Heart left ventricle (tissue), 16 donors: ENCODE results near the gene ARNT2. TPM values are rescaled to one million over a fixed set of nuclear protein-coding genes. Genes with fewer than 3 reads are reported as not detected.

Source experiments
- ATAC-seq, 4 donors: fragments of 200-7000 bp; cut with Tn5 transposase; one replicate each; pipeline ENCODE4 v1.9.1; 2020 to 2022; ENCODE audit warnings: moderate library complexity in 4 of 4, mild to moderate bottlenecking in 3 of 4, moderate number of reproducible peaks in 1 of 4
- DNase-seq, 5 donors: peaks; one replicate each; pipeline ENCODE4 v3.0.0-alpha.2; 2020
- H3K27ac ChIP-seq, 12 donors: fragments of 200-600 bp; sonication (generic) in 4 of 12; one replicate each; pipeline versions ENCODE4 v1.5.0 to v1.8.0; 2016 to 2022; ENCODE audit warnings: mild to moderate bottlenecking in 2 of 12
- H3K27me3 ChIP-seq, 9 donors: fragments of 200-600 bp; sonication (generic) in 2 of 9; one replicate each; pipeline versions ENCODE4 v1.5.1 to v1.8.0; 2016 to 2022; ENCODE audit warnings: mild to moderate bottlenecking in 3 of 9
- H3K36me3 ChIP-seq, 9 donors: fragments of 200-600 bp; sonication (generic) in 2 of 9; one replicate each; pipeline versions ENCODE4 v1.5.0 to v1.8.0; 2018 to 2022; ENCODE audit warnings: mild to moderate bottlenecking in 2 of 9
- H3K4me1 ChIP-seq, 12 donors: fragments of 200-600 bp; sonication (generic) in 4 of 12; one replicate each; pipeline versions ENCODE4 v1.5.0 to v1.8.0; 2016 to 2022; ENCODE audit warnings: mild to moderate bottlenecking in 3 of 12
- H3K4me3 ChIP-seq, 12 donors: fragments of 200-600 bp; sonication (generic) in 4 of 12; one replicate each; pipeline versions ENCODE4 v1.5.0 to v1.8.0; 2017 to 2022; ENCODE audit warnings: mild to moderate bottlenecking in 9 of 12, moderate library complexity in 4 of 12
- H3K9me3 ChIP-seq, 12 donors: fragments of 200-600 bp; sonication (generic) in 4 of 12; one replicate each; pipeline versions ENCODE4 v1.5.0 to v1.8.0; 2016 to 2022; ENCODE audit warnings: mild to moderate bottlenecking in 1 of 12
- CTCF ChIP-seq, 12 donors: fragments of 200-600 bp; sonication (generic) in 4 of 12; IDR thresholded peaks; one replicate each; pipeline versions ENCODE4 v1.5.0 to v1.8.0; 2018 to 2022; ENCODE audit warnings: antibody characterized with exemption in 12 of 12, mild to moderate bottlenecking in 5 of 12
- POLR2A ChIP-seq, 2 donors: fragments of 450-650 bp; IDR thresholded peaks; one replicate each; pipeline ENCODE4 v1.6.1; 2017; ENCODE audit warnings: antibody characterized with exemption in 2 of 2, mild to moderate bottlenecking in 2 of 2, moderate library complexity in 2 of 2
- WGBS, 4 donors: extraction: QIAGEN DNeasy Blood & Tissue Kit in 2 of 4; methylation state at CpG; one replicate each; pipeline versions ENCODE4 v1.1.5 to v1.1.7; 2013 to 2018; 5-methylcytosine and 5-hydroxymethylcytosine counted together
- intact Hi-C, 10 donors: fragments of 100-400 bp; cut with DNase I; formaldehyde crosslinking; loops; one replicate each; pipeline versions ENCODE4 v1.11.1 to v1.14.2; 2022
- polyA plus RNA-seq, 2 donors: library from polyadenylated mRNA; stranded (reverse); fragments of 200-250 nt; gene quantifications; one replicate each; pipeline ENCODE4 v1.2.3, GENCODE V29; 2013
- total RNA-seq, 9 donors: library from RNA; depleted of rRNA in 2 of 9; stranded (reverse); fragments of >200 nt in 2 of 9; fragmentation: NEBNext Ultra II Directional in 3 of 9; extraction: Animal tissue kit (Norgen Biotek cat#: 25700) in 3 of 9; gene quantifications; one replicate each; pipeline versions ENCODE4 v1.1.0 to v1.2.4, GENCODE V29; 2016 to 2023
- donor health status: ischemic (EF 13 %, LVEDD 7.1; RV severe dilation, severe dysfunction).
- donor health status: healthy with polysubstance abuse.
- donor health status: DM: no; HTN: yes; CAD: no.
- donor health status: DM: no; HTN: no; CAD: no.
- donor health status: ischemic (EF 25% LVEDD 6.9; RV normal size, moderate dysfunction).
- donor health status: ischemic (EF 25% LVEDD 5.7; RV mildly dilated, moderate dysfunction).
- donor health status: healthy.
- donor health status: DM: yes; HTN: yes; CAD: no.
- donor health status: ischemic (EF 35%, LVEDD 5.7; RV mildly dilated, moderate dysfunction).
- donor health status: nonischemic (EF 11% LVEDD 7.7; RV severe dilation, severe dysfunction).
- donor health status: DM: yes; HTN: yes; CAD: no.
- donor health status: PGD.
- donor health status: ischemic (EF 29% LVEDD 5.4; RV normal size, mild dysfunction).
- donor health status: nonischemic (EF 23%, LVEDD 6.1; RV moderate dilation, normal function).

Gene ARNT2
- total and polyA plus RNA-seq, 11 donors: 1.2 to 10.0 (median 3.9) TPM

GRCh38 chr15:80401456-80401855 is 2.7 kb upstream of the ARNT2 start:
- intact Hi-C loops: no loop called here

GRCh38 chr15:80402339-80402738 is 1.8 kb upstream of the ARNT2 start:
- Histone ChIP-seq H3K4me3 (no peak overlapping the region), H3K27ac (no peak overlapping the region), H3K4me1 (peaks cover 0 to 13% (median 0%) of the 10 kb centered on the region in 12 donors), H3K36me3 (no peaks in the 10 kb centered on the region), H3K27me3 (peaks cover 0 to 53% (median 8%) of the 10 kb centered on the region in 9 donors), H3K9me3 (no peaks in the 10 kb centered on the region)
- 63 to 67% (median 66%) methylated on average over 3 of the region's 3 CpGs for WGBS, 4 donors
- intact Hi-C loops: no loop called here
- ATAC-seq: no peak
- TF ChIP-seq POLR2A (IDR thresholded peaks at IDR 0.05) (no peak), CTCF (IDR thresholded peaks at IDR 0.05) (no peak)
- DNase-seq: no peak

More at GRCh38 chr15:80401456-80401855, 2.7 kb upstream of the ARNT2 start:
- no peak for ATAC-seq
- peaks cover 0 to 46% (median 8%) of the 10 kb centered on the region in 9 donors for H3K27me3 ChIP-seq
- no peak overlapping the region for H3K27ac ChIP-seq
- H3K36me3 ChIP-seq: no peaks in the 10 kb centered on the region
- H3K4me1 ChIP-seq: peaks cover 0 to 13% (median 0%) of the 10 kb centered on the region in 12 donors
- H3K4me3 ChIP-seq: no peak overlapping the region
- WGBS, 4 donors: 88 to 94% (median 90%) methylated on average over 5 of the region's 5 CpGs
- no peaks in the 10 kb centered on the region for H3K9me3 ChIP-seq
- TF ChIP-seq CTCF (IDR thresholded peaks at IDR 0.05) (no peak), POLR2A (IDR thresholded peaks at IDR 0.05) (no peak)
- no peak for DNase-seq

GRCh38 chr15:80403712-80404056 is 498 bp upstream of the ARNT2 start:
- Histone ChIP-seq H3K27me3 (peaks cover 0 to 53% (median 8%) of the 10 kb centered on the region in 9 donors), H3K36me3 (no peaks in the 10 kb centered on the region), H3K4me1 (peaks cover 0 to 13% (median 0%) of the 10 kb centered on the region in 12 donors), H3K4me3 (peak overlapping the region in 11 of 12 donors; percentile 33 to 72 (median 52)), H3K9me3 (no peaks in the 10 kb centered on the region), H3K27ac (peak overlapping the region in 4 of 12 donors; percentile 18 to 60 (median 42))
- no peak for TF ChIP-seq POLR2A (IDR thresholded peaks at IDR 0.05)
- no peak for TF ChIP-seq CTCF (IDR thresholded peaks at IDR 0.05)
- intact Hi-C loops: no loop called here
- 3 to 9% (median 6%) methylated on average over 22 to 30 of the region's 30 CpGs for WGBS, 4 donors
- DNase-seq (peak in 2 of 5 donors; percentile 27 to 60), ATAC-seq (peak in 3 of 4 donors; percentile 55 to 65 (median 56))

- intact Hi-C loops: no loop called here
- peak overlapping the region; percentile 9 to 72 (median 50) for H3K4me3 ChIP-seq
- peak in 1 of 5 donors; percentile 36 for DNase-seq
- 5 to 26% (median 6%) methylated on average over 6 to 33 of the region's 33 CpGs for WGBS, 4 donors
- peak overlapping the region in 1 of 12 donors; percentile 47 for H3K27ac ChIP-seq
- H3K27me3 ChIP-seq: peaks cover 0 to 53% (median 5%) of the 10 kb centered on the region in 9 donors
- H3K9me3 ChIP-seq: no peaks in the 10 kb centered on the region
- TF ChIP-seq CTCF (IDR thresholded peaks at IDR 0.05) (no peak), POLR2A (IDR thresholded peaks at IDR 0.05) (no peak)
- H3K36me3 ChIP-seq: no peaks in the 10 kb centered on the region
- H3K4me1 ChIP-seq: peaks cover 0 to 13% (median 0%) of the 10 kb centered on the region in 12 donors
- ATAC-seq: peak in 2 of 4 donors; percentile 7 to 12
Observed at GRCh38 chr15:80404761-80405553, 775 bp downstream of the ARNT2 start.
